Dendritic cell treated with granulocyte-macrophage colony-stimulating factor and Interleukin-4, amounts not matched to agents 40 ng/mL and 50 ng/mL, for 4 days (primary cell): ENCODE data around the gene LHB.
"Not testable (repeated sequence)": the region's sequence is repeated elsewhere in the genome, so short reads cannot be mapped to it uniquely, and the experiment has no call there.

ENCODE experiments used
- H3K27ac Mint-ChIP-seq: one replicate; pipeline ENCODE4 v1.8.0; 2022; ENCODE audit warnings: mild to moderate bottlenecking, mixed read lengths
- H3K27me3 Mint-ChIP-seq: one replicate; pipeline ENCODE4 v1.8.0; 2022; ENCODE audit warnings: mild to moderate bottlenecking, mixed read lengths
- H3K36me3 Mint-ChIP-seq: one replicate; pipeline ENCODE4 v1.8.0; 2022; ENCODE audit warnings: low read depth, mixed read lengths
- H3K4me1 Mint-ChIP-seq: one replicate; pipeline ENCODE4 v1.8.0; 2022; ENCODE audit warnings: low read depth, mixed read lengths
- H3K4me3 Mint-ChIP-seq: one replicate; pipeline ENCODE4 v1.8.0; 2022; ENCODE audit warnings: mild to moderate bottlenecking, moderate library complexity, mixed read lengths
- H3K9me3 Mint-ChIP-seq: one replicate; pipeline ENCODE4 v1.8.0; 2022; ENCODE audit warnings: mixed read lengths
- intact Hi-C: fragments of 100-400 bp; cut with micrococcal nuclease; formaldehyde crosslinking; loops from one replicate; pipeline ENCODE4 v1.15.0; 2022

The LHB gene

GRCh38 chr19:49025088-49025487, 8.2 kb upstream of the LHB start:
- intact Hi-C loops, H3K27ac Mint-ChIP-seq, H3K36me3 Mint-ChIP-seq, H3K4me1 Mint-ChIP-seq, H3K9me3 Mint-ChIP-seq, H3K4me3 Mint-ChIP-seq: not testable (repeated sequence)
- peaks cover 25% of the 10 kb centered on the region for H3K27me3 Mint-ChIP-seq

- intact Hi-C loops, H3K36me3 Mint-ChIP-seq, H3K4me3 Mint-ChIP-seq, H3K27ac Mint-ChIP-seq, H3K9me3 Mint-ChIP-seq: not testable (repeated sequence)
- Mint-ChIP-seq H3K4me1 (peaks cover 10% of the 10 kb centered on the region), H3K27me3 (peaks cover 28% of the 10 kb centered on the region)
These were observed 7.3 kb upstream of the LHB start, which contains the start of gene CGB3 for GRCh38 chr19:49024233-49024632. Gene CGB3, minus strand, starts transcription at chr19:49024333. Its CDS starts 362 bp downstream, at chr19:49023971.

GRCh38 chr19:49022116-49022515, 5.2 kb upstream of the LHB start:
- no peak overlapping the region for H3K4me3 Mint-ChIP-seq

GRCh38 chr19:49020931-49021895, 4.3 kb upstream of the LHB start:
- intact Hi-C loops = no loop called here

More at GRCh38 chr19:49022116-49022515, 5.2 kb upstream of the LHB start:
- H3K27me3 Mint-ChIP-seq = peaks cover 45% of the 10 kb centered on the region
- H3K36me3 Mint-ChIP-seq = no peaks in the 10 kb centered on the region
- H3K4me1 Mint-ChIP-seq = peaks cover 19% of the 10 kb centered on the region
- no peaks in the 10 kb centered on the region for H3K9me3 Mint-ChIP-seq
- intact Hi-C loops = no loop called here
- no peak overlapping the region for H3K27ac Mint-ChIP-seq

GRCh38 chr19:49020342-49020741, 3.5 kb upstream of the LHB start:
- no peak overlapping the region for H3K27ac Mint-ChIP-seq
- intact Hi-C loops = no loop called here
- H3K9me3 Mint-ChIP-seq = no peaks in the 10 kb centered on the region
- peaks cover 48% of the 10 kb centered on the region for H3K27me3 Mint-ChIP-seq
- H3K4me1 Mint-ChIP-seq = peaks cover 19% of the 10 kb centered on the region
- no peak overlapping the region for H3K4me3 Mint-ChIP-seq
- peaks cover 16% of the 10 kb centered on the region for H3K36me3 Mint-ChIP-seq

More at GRCh38 chr19:49020931-49021895, 4.3 kb upstream of the LHB start:
- Mint-ChIP-seq H3K4me3 (no peak overlapping the region), H3K4me1 (peaks cover 19% of the 10 kb centered on the region), H3K27me3 (peaks cover 48% of the 10 kb centered on the region), H3K9me3 (no peaks in the 10 kb centered on the region), H3K36me3 (peaks cover 7% of the 10 kb centered on the region), H3K27ac (no peak overlapping the region)

- Mint-ChIP-seq H3K36me3 (peaks cover 26% of the 10 kb centered on the region), H3K27ac (peak overlapping the region; percentile 35)
- intact Hi-C loops = no loop called here
These were observed 2.5 kb upstream of the LHB start for GRCh38 chr19:49019242-49019932.

GRCh38 chr19:49018388-49019241, 1.7 kb upstream of the LHB start:
- Mint-ChIP-seq H3K27ac (peak overlapping the region; percentile 35), H3K4me1 (peaks cover 19% of the 10 kb centered on the region), H3K36me3 (peaks cover 33% of the 10 kb centered on the region), H3K4me3 (peak overlapping the region; percentile 81), H3K27me3 (peaks cover 48% of the 10 kb centered on the region)
- intact Hi-C loops, H3K9me3 Mint-ChIP-seq: not testable (repeated sequence)

More at GRCh38 chr19:49019242-49019932, 2.5 kb upstream of the LHB start:
- Mint-ChIP-seq H3K4me3 (peak overlapping the region; percentile 81), H3K9me3 (no peaks in the 10 kb centered on the region), H3K27me3 (peaks cover 48% of the 10 kb centered on the region), H3K4me1 (peaks cover 19% of the 10 kb centered on the region)

GRCh38 chr19:49017666-49018351, 918 bp upstream of the LHB start:
- peak overlapping the region; percentile 81 for H3K4me3 Mint-ChIP-seq
- H3K27ac Mint-ChIP-seq = no peak overlapping the region
- no peaks in the 10 kb centered on the region for H3K9me3 Mint-ChIP-seq
- intact Hi-C loops = no loop called here
- H3K36me3 Mint-ChIP-seq = peaks cover 42% of the 10 kb centered on the region
- peaks cover 19% of the 10 kb centered on the region for H3K4me1 Mint-ChIP-seq
- peaks cover 48% of the 10 kb centered on the region for H3K27me3 Mint-ChIP-seq

GRCh38 chr19:49016067-49016839, 638 bp downstream of the LHB start:
- peaks cover 43% of the 10 kb centered on the region for H3K27me3 Mint-ChIP-seq
- H3K36me3 Mint-ChIP-seq = peaks cover 57% of the 10 kb centered on the region
- no peak overlapping the region for H3K27ac Mint-ChIP-seq
- H3K9me3 Mint-ChIP-seq = no peaks in the 10 kb centered on the region
- intact Hi-C loops = no loop called here
- H3K4me1 Mint-ChIP-seq = peaks cover 19% of the 10 kb centered on the region
- H3K4me3 Mint-ChIP-seq = no peak overlapping the region

- no peak overlapping the region for H3K4me3 Mint-ChIP-seq
- H3K27ac Mint-ChIP-seq = no peak overlapping the region
- peaks cover 29% of the 10 kb centered on the region for H3K27me3 Mint-ChIP-seq
- peaks cover 15% of the 10 kb centered on the region for H3K4me1 Mint-ChIP-seq
- intact Hi-C loops = no loop called here
- peaks cover 71% of the 10 kb centered on the region for H3K36me3 Mint-ChIP-seq
- no peaks in the 10 kb centered on the region for H3K9me3 Mint-ChIP-seq
These were observed 2.0 kb downstream of the LHB start for GRCh38 chr19:49014870-49015255.

GRCh38 chr19:49014123-49014869, 2.6 kb downstream of the LHB start:
- Mint-ChIP-seq H3K27ac (no peak overlapping the region), H3K36me3 (peaks cover 77% of the 10 kb centered on the region), H3K4me3 (no peak overlapping the region), H3K27me3 (peaks cover 23% of the 10 kb centered on the region), H3K4me1 (peaks cover 10% of the 10 kb centered on the region), H3K9me3 (no peaks in the 10 kb centered on the region)
- intact Hi-C loops = no loop called here

- Mint-ChIP-seq H3K27me3 (no peaks in the 10 kb centered on the region), H3K27ac (no peak overlapping the region), H3K9me3 (no peaks in the 10 kb centered on the region), H3K4me3 (no peak overlapping the region), H3K36me3 (peaks cover 99% of the 10 kb centered on the region), H3K4me1 (no peaks in the 10 kb centered on the region)
- intact Hi-C loops = no loop called here
These were observed 5.7 kb downstream of the LHB start for GRCh38 chr19:49011194-49011593.
